Measurements from ENCODE around the gene MMP14. TPM values are rescaled to one million over a fixed set of nuclear protein-coding genes. Genes with fewer than 3 reads are reported as not detected.
A peak's percentile ranks its signal among the peaks of the same experiment; 100 is the strongest.

The MMP14 gene
- polyA plus RNA-seq, 3 donors: 0.14 to 4.6 (median 0.44) TPM

DNA sequence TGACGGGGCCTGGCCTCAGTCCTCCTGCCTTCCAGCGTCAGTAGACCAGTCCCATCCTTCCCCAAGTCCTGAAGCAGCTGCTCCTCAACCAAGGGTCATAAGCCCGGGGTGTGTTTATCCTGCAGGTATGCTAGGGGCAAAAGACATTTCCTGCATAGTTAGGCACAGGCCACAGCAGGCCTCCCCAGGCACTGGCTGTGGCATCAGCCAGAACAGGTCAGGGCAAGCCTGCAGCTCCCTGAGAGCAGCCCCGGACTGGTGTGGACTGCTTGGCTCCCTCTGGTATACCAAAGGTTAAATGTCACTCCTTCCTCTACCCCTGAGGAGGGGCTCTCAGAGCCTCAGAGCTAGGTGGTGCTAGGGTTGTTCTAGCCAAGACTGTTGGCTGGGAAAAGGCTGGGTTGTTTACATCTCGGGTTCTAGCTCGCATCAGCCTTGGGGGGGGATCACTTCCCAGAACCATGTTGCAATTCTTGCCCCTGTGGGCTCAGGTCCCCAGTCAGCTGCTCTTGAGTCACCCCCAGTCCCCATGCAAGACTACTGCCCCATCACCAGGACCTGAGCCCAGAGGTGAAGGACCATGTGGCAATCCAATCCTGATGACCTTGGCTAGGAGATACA is 2.9 kb downstream of the MMP14 start:
- Histone ChIP-seq H4K20me1 (ENCODE audit: insufficient read depth, low read length) (no peaks in the 10 kb centered on the region), H3K36me3 (replicated peaks in 1 of 2; ENCODE audit: control insufficient read depth in 1 of 2, insufficient read depth in 2 of 2, low read length in 2 of 2) (peaks cover 3 to 9% of the 10 kb centered on the region in 2 donors), H3K4me1 (ENCODE audit: control insufficient read depth in 1 of 2, insufficient read depth in 2 of 2, low read length in 2 of 2) (peaks cover 29 to 43% of the 10 kb centered on the region in 2 donors), H2AFZ (ENCODE audit: insufficient read depth, low read depth, low read length, poor library complexity, severe bottlenecking) (no peak overlapping the region), H3K9ac (ENCODE audit: insufficient read depth, low read length, poor library complexity, severe bottlenecking) (no peak overlapping the region), H3K4me3 (replicated peaks in 1 of 3; ENCODE audit: low read depth in 2 of 3, low read length in 3 of 3) (no peak overlapping the region), H3K9me3 (replicated peaks in 1 of 2; ENCODE audit: control insufficient read depth in 1 of 2, insufficient read depth in 1 of 2, low read length in 2 of 2) (peaks cover 0 to 3% of the 10 kb centered on the region in 2 donors), H3K27ac (ENCODE audit: low read depth in 1 of 2, low read length in 2 of 2) (no peak overlapping the region), H3K79me2 (ENCODE audit: insufficient read depth, low read length) (no peaks in the 10 kb centered on the region), H3K4me2 (replicated peaks; ENCODE audit: extremely low read depth, low read length, poor library complexity, severe bottlenecking) (no peak overlapping the region), H3K27me3 (ENCODE audit: control insufficient read depth in 2 of 2, insufficient read depth in 2 of 2, low read length in 2 of 2) (peaks cover 0 to 21% of the 10 kb centered on the region in 2 donors)
- WGBS (ENCODE audit: insufficient coverage): 80% methylated on average over 6 of the region's 6 CpGs
- Mint-ChIP-seq H3K36me3 (peaks cover 23 to 24% of the 10 kb centered on the region in 2 donors), H3K9me3 (peaks cover 3 to 12% (median 7%) of the 10 kb centered on the region in 7 donors), H3K27ac (no peak overlapping the region), H3K4me1 (peaks cover 38% of the 10 kb centered on the region), H3K27me3 (ENCODE audit: low read depth in 3 of 3) (peaks cover 23 to 39% (median 25%) of the 10 kb centered on the region in 3 donors), H3K4me3 (peak overlapping the region in 1 of 2 donors; percentile 7)
- intact Hi-C loops (cut with micrococcal nuclease): no loop called here
- TF ChIP-seq, protein P1, sequence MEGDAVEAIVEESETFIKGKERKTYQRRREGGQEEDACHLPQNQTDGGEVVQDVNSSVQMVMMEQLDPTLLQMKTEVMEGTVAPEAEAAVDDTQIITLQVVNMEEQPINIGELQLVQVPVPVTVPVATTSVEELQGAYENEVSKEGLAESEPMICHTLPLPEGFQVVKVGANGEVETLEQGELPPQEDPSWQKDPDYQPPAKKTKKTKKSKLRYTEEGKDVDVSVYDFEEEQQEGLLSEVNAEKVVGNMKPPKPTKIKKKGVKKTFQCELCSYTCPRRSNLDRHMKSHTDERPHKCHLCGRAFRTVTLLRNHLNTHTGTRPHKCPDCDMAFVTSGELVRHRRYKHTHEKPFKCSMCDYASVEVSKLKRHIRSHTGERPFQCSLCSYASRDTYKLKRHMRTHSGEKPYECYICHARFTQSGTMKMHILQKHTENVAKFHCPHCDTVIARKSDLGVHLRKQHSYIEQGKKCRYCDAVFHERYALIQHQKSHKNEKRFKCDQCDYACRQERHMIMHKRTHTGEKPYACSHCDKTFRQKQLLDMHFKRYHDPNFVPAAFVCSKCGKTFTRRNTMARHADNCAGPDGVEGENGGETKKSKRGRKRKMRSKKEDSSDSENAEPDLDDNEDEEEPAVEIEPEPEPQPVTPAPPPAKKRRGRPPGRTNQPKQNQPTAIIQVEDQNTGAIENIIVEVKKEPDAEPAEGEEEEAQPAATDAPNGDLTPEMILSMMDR (IDR thresholded peaks at IDR 0.05): no peak
- DNase-seq: peak in 1 of 3 donors; percentile 47

GRCh38 chr14:22841311-22841710 is 4.9 kb downstream of the MMP14 start:
- Mint-ChIP-seq H3K36me3 (peaks cover 9 to 15% of the 10 kb centered on the region in 2 donors), H3K27ac (no peak overlapping the region), H3K4me1 (peaks cover 34% of the 10 kb centered on the region), H3K27me3 (ENCODE audit: low read depth in 3 of 3) (peaks cover 17 to 35% (median 21%) of the 10 kb centered on the region in 3 donors), H3K9me3 (peaks cover 3 to 12% (median 7%) of the 10 kb centered on the region in 7 donors), H3K4me3 (no peak overlapping the region)
- no peak overlapping the region for H2AFZ ChIP-seq (ENCODE audit: insufficient read depth, low read depth, low read length, poor library complexity, severe bottlenecking)
- H3K4me2 ChIP-seq (replicated peaks; ENCODE audit: extremely low read depth, low read length, poor library complexity, severe bottlenecking): no peak overlapping the region
- intact Hi-C loops (cut with micrococcal nuclease): no loop called here
- H3K4me1 ChIP-seq (ENCODE audit: control insufficient read depth in 1 of 2, insufficient read depth in 2 of 2, low read length in 2 of 2): peaks cover 27 to 40% of the 10 kb centered on the region in 2 donors
- no peak overlapping the region for H3K27ac ChIP-seq (ENCODE audit: low read depth in 1 of 2, low read length in 2 of 2)
- no peak overlapping the region for H3K9ac ChIP-seq (ENCODE audit: insufficient read depth, low read length, poor library complexity, severe bottlenecking)
- 95% methylated on average over 7 of the region's 9 CpGs for WGBS (ENCODE audit: insufficient coverage)
- DNase-seq: no peak
- H3K4me3 ChIP-seq (replicated peaks in 1 of 3; ENCODE audit: low read depth in 2 of 3, low read length in 3 of 3): no peak overlapping the region
- H3K27me3 ChIP-seq (ENCODE audit: control insufficient read depth in 2 of 2, insufficient read depth in 2 of 2, low read length in 2 of 2): peaks cover 0 to 18% of the 10 kb centered on the region in 2 donors
- H4K20me1 ChIP-seq (ENCODE audit: insufficient read depth, low read length): no peaks in the 10 kb centered on the region
- no peaks in the 10 kb centered on the region for H3K79me2 ChIP-seq (ENCODE audit: insufficient read depth, low read length)
- H3K36me3 ChIP-seq (replicated peaks in 1 of 2; ENCODE audit: control insufficient read depth in 1 of 2, insufficient read depth in 2 of 2, low read length in 2 of 2): no peaks in the 10 kb centered on the region
- H3K9me3 ChIP-seq (replicated peaks in 1 of 2; ENCODE audit: control insufficient read depth in 1 of 2, insufficient read depth in 1 of 2, low read length in 2 of 2): peaks cover 0 to 3% of the 10 kb centered on the region in 2 donors
- TF ChIP-seq, protein P1 (IDR thresholded peaks at IDR 0.05): no peak

All from CD14-positive monocyte (primary cell).